ENCODE measurements around the gene DPEP3. TPM values are rescaled to one million over a fixed set of nuclear protein-coding genes. Genes with fewer than 3 reads are reported as not detected.

The DPEP3 gene
- total RNA-seq (2022; extraction: Qiagen RNA extraction; ENCODE audit: low read depth), result not detected in 5 replicates

DNA sequence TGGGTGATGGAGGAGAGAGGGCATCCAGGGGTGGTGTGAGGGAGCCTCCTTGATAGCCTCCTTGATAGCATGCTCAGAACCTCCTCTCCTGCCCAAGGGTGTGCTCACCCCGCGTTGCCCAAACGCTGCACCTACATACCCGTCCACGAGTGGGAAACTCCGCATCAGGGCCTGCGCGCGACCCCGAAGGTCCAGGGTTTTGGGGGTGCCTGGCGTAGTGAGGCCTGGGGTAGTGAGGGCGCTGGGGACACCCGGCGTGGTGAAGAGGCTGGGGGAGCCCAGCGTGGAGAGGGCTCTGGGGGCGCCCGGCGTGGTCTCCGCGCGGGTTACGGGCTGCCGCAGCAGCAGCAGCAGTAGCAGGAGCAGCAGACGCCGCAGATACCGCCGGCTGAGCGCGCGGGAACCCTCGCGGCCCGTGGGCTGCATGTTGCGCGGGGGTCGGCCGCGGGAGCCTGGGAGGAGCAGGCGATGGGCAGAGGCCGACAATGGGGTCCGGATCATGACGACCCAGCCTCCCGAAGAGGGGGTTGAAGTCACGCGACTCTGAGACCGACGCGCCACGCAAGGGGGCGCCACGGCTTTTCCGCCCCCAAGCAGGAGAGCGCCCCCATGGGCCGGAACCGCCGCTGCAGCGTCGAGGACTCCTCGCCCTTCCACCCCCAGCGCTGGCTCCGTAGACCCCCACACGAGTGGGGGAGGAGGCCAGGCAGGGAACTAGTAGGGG is at the start of gene DPEP3:
TSS of gene DPEP3 (minus strand) at position 545 of the 724 bp plus-strand sequence. CDS start at position 426, 119 bp downstream.

DNA sequence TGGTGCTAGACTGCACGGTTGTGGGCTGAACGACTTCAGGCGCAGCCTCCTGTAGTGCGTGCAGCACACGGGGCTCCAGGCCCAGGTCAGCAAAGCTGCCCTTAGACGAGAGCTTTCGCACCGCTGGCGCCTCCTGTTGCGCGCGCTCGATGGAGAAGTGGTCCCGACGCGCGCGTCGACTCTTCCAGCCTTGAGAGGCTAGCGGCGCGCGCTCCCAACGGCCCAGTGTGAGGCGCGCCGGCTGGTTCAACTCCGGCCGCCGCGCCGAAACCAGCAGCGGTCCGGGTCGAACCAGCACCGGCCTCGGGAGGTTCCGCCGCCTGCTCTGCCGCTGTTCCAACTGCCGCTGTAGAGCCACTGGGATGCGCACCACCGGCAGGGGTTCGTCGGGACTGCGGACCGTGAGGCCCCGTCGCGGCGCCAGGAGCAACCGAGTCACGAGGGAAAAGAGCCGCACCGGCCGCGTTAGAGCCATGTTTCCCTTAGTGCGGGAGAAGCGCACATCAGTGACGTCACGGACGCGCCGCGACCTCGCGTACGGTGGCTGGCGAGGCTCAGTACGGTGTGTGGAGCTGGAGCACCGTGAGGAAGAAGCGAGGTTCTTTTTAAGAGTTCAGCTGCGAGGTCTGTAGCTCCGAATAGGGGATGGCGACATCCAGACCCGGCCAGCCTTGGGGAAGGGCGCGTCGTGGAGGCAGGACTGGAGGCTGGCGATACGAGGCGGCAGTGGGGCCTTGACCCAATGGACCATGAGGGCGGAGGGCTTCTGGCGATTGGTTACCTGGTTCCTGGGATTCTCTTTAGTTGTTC is 42.6 kb upstream of the DPEP3 start, which contains the start of the genes DDX28 and DUS2:
TSS of gene DDX28 (minus strand) at position 505 of the 810 bp plus-strand sequence. CDS start at position 475, 30 bp downstream.
TSS of gene DUS2 (plus strand) at position 557 of the 810 bp plus-strand sequence. CDS start 14,740 bp downstream, outside the sequence.

GRCh38 chr16:68015681-68016080 is 35.4 kb upstream of the DPEP3 start, which contains the start of gene DPEP2NB:
Gene DPEP2NB (minus strand): TSS chr16:68015911. CDS start chr16:68015770, 141 bp downstream.

DNA sequence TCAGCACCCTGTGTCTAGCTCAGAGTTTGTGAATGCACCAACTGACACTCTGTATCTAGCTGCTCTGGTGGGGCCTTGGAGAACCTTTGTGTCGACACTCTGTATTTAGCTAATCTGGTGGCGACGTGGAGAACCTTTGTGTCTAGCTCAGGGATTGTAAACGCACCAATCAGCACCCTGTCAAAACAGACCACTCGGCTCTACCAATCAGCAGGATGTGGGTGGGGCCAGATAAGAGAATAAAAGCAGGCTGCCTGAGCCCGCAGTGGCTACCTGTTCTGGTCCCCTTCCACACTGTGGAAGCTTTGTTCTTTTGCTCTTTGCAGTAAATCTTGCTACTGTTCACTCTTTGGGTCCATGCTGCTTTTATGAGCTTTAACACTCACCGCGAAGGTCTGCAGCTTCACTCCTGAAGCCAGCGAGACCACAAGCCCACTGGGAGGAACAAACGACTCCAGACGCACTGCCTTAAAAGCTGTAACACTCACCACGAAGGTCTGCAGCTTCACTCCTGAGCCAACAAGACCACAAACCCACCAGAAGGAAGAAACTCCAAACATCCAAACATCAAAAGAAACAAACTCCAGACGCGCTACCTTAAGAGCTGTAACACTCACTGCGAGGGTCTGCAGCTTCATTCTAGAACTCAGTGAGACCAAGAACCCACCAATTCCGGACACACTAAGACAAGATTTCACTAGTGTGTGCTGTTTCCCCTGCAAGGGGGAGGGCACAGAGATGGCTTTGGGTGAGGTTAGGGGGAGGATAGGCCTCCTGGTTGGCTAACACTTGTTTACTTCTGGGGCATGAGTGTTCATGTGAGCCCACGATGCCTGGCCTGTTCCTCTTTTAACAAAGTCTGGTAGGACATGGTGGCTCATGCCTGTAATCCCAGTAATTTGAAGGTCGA is 18.7 kb upstream of the DPEP3 start, which contains the start of gene DPEP2:
TSS of gene DPEP2 (minus strand) at position 706 of the 910 bp plus-strand sequence. CDS start 6,272 bp downstream, outside the sequence.

DNA sequence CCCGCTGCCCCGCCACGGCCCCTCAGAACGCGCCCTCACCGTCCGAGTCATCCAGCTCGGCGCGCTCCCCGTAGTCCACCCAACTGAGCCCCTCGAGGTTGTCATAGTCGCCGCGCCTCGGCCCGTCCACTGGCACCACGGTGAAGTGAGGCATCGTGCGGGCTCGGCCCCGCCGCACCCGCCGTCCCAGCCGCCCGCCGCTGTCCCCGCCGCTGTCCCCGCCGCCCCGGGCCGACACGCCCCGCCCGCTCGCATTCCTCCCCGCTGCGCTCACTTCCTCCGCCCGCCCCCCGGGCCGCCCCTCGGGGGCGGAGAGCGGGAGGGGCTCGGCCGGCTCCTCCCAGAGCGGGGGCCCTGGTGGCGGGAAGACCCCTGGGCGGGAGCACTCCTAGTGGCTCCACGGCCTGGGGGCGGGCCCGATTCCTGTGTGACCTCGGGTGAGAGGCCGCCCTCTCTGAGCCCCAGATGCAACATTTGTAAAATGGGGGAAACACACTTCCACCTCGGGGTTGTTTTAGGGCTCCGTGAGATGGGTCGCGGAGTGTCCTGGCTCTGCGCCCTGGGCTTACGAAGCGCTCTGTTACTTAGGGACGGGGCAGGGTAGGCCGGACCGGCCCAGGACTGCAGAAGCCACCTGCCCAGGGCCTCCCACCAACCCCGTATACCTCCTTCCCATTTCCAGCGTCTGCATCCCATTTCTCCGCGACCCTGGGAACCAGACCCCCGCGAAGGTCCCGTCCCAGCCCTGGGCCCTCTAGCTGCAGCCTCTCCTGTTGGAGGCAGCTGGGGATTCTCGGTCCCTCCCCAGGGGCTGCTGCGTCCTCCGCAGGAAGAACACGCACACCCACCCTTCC is 11.7 kb downstream of the DPEP3 start, which contains the start of gene SLC12A4:
TSS of gene SLC12A4 (minus strand) at position 238 of the 854 bp plus-strand sequence. CDS start at position 154, 84 bp downstream.

GRCh38 chr16:67943619-67944504 is 36.4 kb downstream of the DPEP3 start, which contains the start of gene LCAT:
Gene LCAT (minus strand): TSS chr16:67944120. CDS start chr16:67944101, 19 bp downstream.

GRCh38 chr16:67936124-67936879 is 44.0 kb downstream of the DPEP3 start, which contains the start of gene PSMB10:
Gene PSMB10 (minus strand): TSS chr16:67936850. CDS start chr16:67936749, 101 bp downstream.

GRCh38 chr16:67931712-67932461 is 48.4 kb downstream of the DPEP3 start, which contains the start of gene CTRL:
Gene CTRL (minus strand): TSS chr16:67931862. CDS start chr16:67931852, 10 bp downstream.

Other genes starting within 250 kb of the DPEP3 start
- gene RANBP10, start 173.9 kb downstream of the DPEP3 start, total RNA-seq (2022; extraction: Qiagen RNA extraction; ENCODE audit: low read depth), result 8.5 to 11.0 TPM (median 9.6 TPM) in 5 replicates
- gene TSNAXIP1, start 173.6 kb downstream of the DPEP3 start, total RNA-seq (2022; extraction: Qiagen RNA extraction; ENCODE audit: low read depth), result 0.32 to 0.56 TPM (median 0.47 TPM) in 5 replicates
- gene THAP11, start 138.2 kb downstream of the DPEP3 start, total RNA-seq (2022; extraction: Qiagen RNA extraction; ENCODE audit: low read depth), result 25.6 to 42.9 TPM (median 41.3 TPM) in 5 replicates
- 229 to 266 TPM (median 237 TPM) in 5 replicates for gene NUTF2, start 133.6 kb downstream of the DPEP3 start, total RNA-seq (2022; extraction: Qiagen RNA extraction; ENCODE audit: low read depth)
- gene CENPT, start 132.8 kb downstream of the DPEP3 start, total RNA-seq (2022; extraction: Qiagen RNA extraction; ENCODE audit: low read depth), result 27.0 to 30.7 TPM (median 29.1 TPM) in 5 replicates
- gene EDC4, start 107.4 kb downstream of the DPEP3 start, total RNA-seq (2022; extraction: Qiagen RNA extraction; ENCODE audit: low read depth), result 45.9 to 72.1 TPM (median 66.4 TPM) in 5 replicates
- 0.22 to 0.29 TPM in 2 of 5 replicates, not detected in the others for gene NRN1L, start 95.6 kb downstream of the DPEP3 start, total RNA-seq (2022; extraction: Qiagen RNA extraction; ENCODE audit: low read depth)
- 12.7 to 20.2 TPM (median 14.9 TPM) in 5 replicates for gene PSKH1, start 87.2 kb downstream of the DPEP3 start, total RNA-seq (2022; extraction: Qiagen RNA extraction; ENCODE audit: low read depth)
- gene CTRL, start 48.6 kb downstream of the DPEP3 start, total RNA-seq (2022; extraction: Qiagen RNA extraction; ENCODE audit: low read depth), result 1.5 to 2.2 TPM (median 2.0 TPM) in 5 replicates
- 45.3 to 56.5 TPM (median 47.3 TPM) in 5 replicates for gene PSMB10, start 43.6 kb downstream of the DPEP3 start, total RNA-seq (2022; extraction: Qiagen RNA extraction; ENCODE audit: low read depth)
- gene LCAT, start 36.4 kb downstream of the DPEP3 start, total RNA-seq (2022; extraction: Qiagen RNA extraction; ENCODE audit: low read depth), result 6.7 to 11.9 TPM (median 10.9 TPM) in 5 replicates
- gene SLC12A4, start 11.9 kb downstream of the DPEP3 start, total RNA-seq (2022; extraction: Qiagen RNA extraction; ENCODE audit: low read depth), result 25.2 to 32.7 TPM (median 29.1 TPM) in 5 replicates
- not detected in 5 replicates for gene DPEP2, start 19.0 kb upstream of the DPEP3 start, total RNA-seq (2022; extraction: Qiagen RNA extraction; ENCODE audit: low read depth)
- gene DPEP2NB, start 35.4 kb upstream of the DPEP3 start, total RNA-seq (2022; extraction: Qiagen RNA extraction; ENCODE audit: low read depth), result not detected in 5 replicates
- gene DDX28, start 42.7 kb upstream of the DPEP3 start, total RNA-seq (2022; extraction: Qiagen RNA extraction; ENCODE audit: low read depth), result 19.6 to 20.7 TPM (median 20.1 TPM) in 5 replicates
- gene DUS2, start 42.8 kb upstream of the DPEP3 start, total RNA-seq (2022; extraction: Qiagen RNA extraction; ENCODE audit: low read depth), result 16.1 to 19.0 TPM (median 18.4 TPM) in 5 replicates
- gene NFATC3, start 104.9 kb upstream of the DPEP3 start, total RNA-seq (2022; extraction: Qiagen RNA extraction; ENCODE audit: low read depth), result 14.7 to 19.0 TPM (median 18.8 TPM) in 5 replicates